Heart right ventricle (tissue), 16 donors: ENCODE measurements around the gene MUC4. TPM values are rescaled to one million over a fixed set of nuclear protein-coding genes. Genes with fewer than 3 reads are reported as not detected.
"Not testable (repeated sequence)": the region's sequence is repeated elsewhere in the genome, so short reads cannot be mapped to it uniquely, and the experiment has no call there.

Experiments
- ATAC-seq, 8 donors: fragments of 200-7000 bp; cut with Tn5 transposase; one replicate each; pipeline ENCODE4 v1.9.1; 2020; ENCODE audit warnings: mild to moderate bottlenecking in 8 of 8, moderate library complexity in 8 of 8, moderate number of reproducible peaks in 1 of 8
- DNase-seq, 2 donors: peaks; one replicate each; pipeline ENCODE4 v3.0.0-alpha.2; 2020
- H3K27ac ChIP-seq, 10 donors: fragments of 200-600 bp; sonication (generic) in 2 of 10; one replicate each; pipeline versions ENCODE4 v1.5.0 to v1.8.0; 2020 to 2022; ENCODE audit warnings: mild to moderate bottlenecking in 3 of 10
- H3K27me3 ChIP-seq, 7 donors: fragments of 200-600 bp; one replicate each; pipeline ENCODE4 v1.8.0; 2021 to 2022; ENCODE audit warnings: mild to moderate bottlenecking in 2 of 7
- H3K36me3 ChIP-seq, 9 donors: fragments of 200-600 bp; sonication (generic) in 1 of 9; one replicate each; pipeline versions ENCODE4 v1.5.0 to v1.8.0; 2020 to 2022; ENCODE audit warnings: mild to moderate bottlenecking in 2 of 9
- H3K4me1 ChIP-seq, 9 donors: fragments of 200-600 bp; sonication (generic) in 1 of 9; one replicate each; pipeline versions ENCODE4 v1.5.0 to v1.8.0; 2020 to 2022; ENCODE audit warnings: mild to moderate bottlenecking in 4 of 9
- H3K4me3 ChIP-seq, 10 donors: fragments of 200-600 bp; sonication (generic) in 2 of 10; one replicate each; pipeline versions ENCODE4 v1.5.0 to v1.8.0; 2020 to 2022; ENCODE audit warnings: mild to moderate bottlenecking in 7 of 10, moderate library complexity in 2 of 10
- H3K9me3 ChIP-seq, 11 donors: fragments of 200-600 bp in 10 of 11; sonication (generic) in 2 of 11; one replicate each; pipeline versions ENCODE4 v1.5.0 to v1.8.0; 2013 to 2022; ENCODE audit warnings: mild to moderate bottlenecking in 2 of 11, control low read depth in 1 of 11, moderate library complexity in 1 of 11
- CTCF ChIP-seq, 9 donors: fragments of 200-600 bp; sonication (generic) in 2 of 9; IDR thresholded peaks; one replicate each; pipeline versions ENCODE4 v1.5.0 to v1.8.0; 2021 to 2022; ENCODE audit warnings: antibody characterized with exemption in 9 of 9, mild to moderate bottlenecking in 5 of 9, moderate library complexity in 1 of 9
- WGBS, 2 donors: extraction: QIAGEN DNeasy Blood & Tissue Kit; methylation state at CpG; one replicate each; pipeline ENCODE4 v1.1.7; 2013; ENCODE audit warnings: inconsistent platforms in 1 of 2; 5-methylcytosine and 5-hydroxymethylcytosine counted together
- intact Hi-C, 10 donors: fragments of 100-400 bp; cut with DNase I; formaldehyde crosslinking; loops; one replicate each; pipeline versions ENCODE4 v1.11.1 to v1.14.2; 2022
- polyA plus RNA-seq, 2 donors: library from polyadenylated mRNA; stranded (reverse); fragments of 200-250 nt; gene quantifications; one replicate each; pipeline ENCODE4 v1.2.3, GENCODE V29; 2013
- total RNA-seq, 10 donors: library from RNA; stranded (reverse); fragmentation: NEBNext Ultra II Directional in 3 of 10; extraction: Animal tissue kit (Norgen Biotek cat#: 25700) in 3 of 10; gene quantifications; one replicate each; pipeline versions ENCODE4 v1.2.1 to v1.2.4, GENCODE V29; 2021 to 2023
- donor health status: Arrhythmogenic right ventricular cardiomyopathy.
- donor health status: ischemic (EF 13 %, LVEDD 7.1; RV severe dilation, severe dysfunction).
- donor health status: healthy with polysubstance abuse.
- donor health status: DM: no; HTN: yes; CAD: no.
- donor health status: DM: no; HTN: no; CAD: no.
- donor health status: ischemic (EF 25% LVEDD 6.9; RV normal size, moderate dysfunction).
- donor health status: ischemic (EF 25% LVEDD 5.7; RV mildly dilated, moderate dysfunction).
- donor health status: healthy.
- donor health status: DM: yes; HTN: yes; CAD: no.
- donor health status: Ischemic cardiomyopathy.
- donor health status: ischemic (EF 35%, LVEDD 5.7; RV mildly dilated, moderate dysfunction).
- donor health status: nonischemic (EF 11% LVEDD 7.7; RV severe dilation, severe dysfunction).
- donor health status: DM: yes; HTN: yes; CAD: no.
- donor health status: PGD.
- donor health status: ischemic (EF 29% LVEDD 5.4; RV normal size, mild dysfunction).
- donor health status: nonischemic (EF 23%, LVEDD 6.1; RV moderate dilation, normal function).

The MUC4 gene
- total and polyA plus RNA-seq, 12 donors = 0.01 TPM; not detected in 11

DNA sequence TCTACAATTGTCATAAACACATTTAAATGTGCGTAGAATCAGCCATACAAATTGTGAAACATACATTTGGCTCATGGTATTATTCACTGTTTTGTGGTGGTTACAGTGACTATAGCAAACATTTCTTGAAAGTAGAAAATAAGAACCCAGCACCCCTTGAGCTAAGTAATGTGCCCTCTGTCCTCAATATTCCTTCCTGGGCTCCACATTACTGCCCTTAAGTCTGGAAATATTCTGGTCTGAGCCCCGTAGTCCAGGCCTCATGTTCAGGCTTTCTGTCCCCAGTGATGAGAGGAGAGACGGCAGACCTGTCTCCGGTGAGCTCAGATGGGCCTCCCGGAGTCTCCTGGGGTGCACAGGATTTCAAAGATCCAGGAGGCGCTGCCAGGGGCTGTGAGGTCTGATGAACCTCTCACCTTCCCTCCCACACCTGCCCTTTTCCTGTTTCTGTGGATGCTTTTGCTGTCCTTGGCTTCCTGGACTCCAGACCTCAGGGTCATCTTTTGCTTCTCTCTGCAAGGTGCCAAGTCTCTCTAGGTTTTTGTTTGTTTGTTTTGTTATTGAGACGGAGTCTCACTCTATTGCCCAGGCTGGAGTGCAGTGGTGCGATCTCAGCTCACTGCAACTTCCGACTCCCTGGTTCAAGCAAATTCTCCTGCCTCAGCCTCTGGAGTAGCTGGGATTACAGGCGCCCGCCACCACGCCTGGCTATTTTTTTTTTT is 99.8 kb downstream of the MUC4 start:
- Histone ChIP-seq H3K4me3 (no peak overlapping the region), H3K9me3 (no peaks in the 10 kb centered on the region), H3K27ac (no peak overlapping the region), H3K36me3 (peaks cover 0 to 57% (median 37%) of the 10 kb centered on the region in 9 donors), H3K27me3 (no peaks in the 10 kb centered on the region), H3K4me1 (no peaks in the 10 kb centered on the region)
- TF ChIP-seq CTCF (IDR thresholded peaks at IDR 0.05) = no peak
- ATAC-seq = peak in 1 of 8 donors; percentile 16
- WGBS, 2 donors = 85 to 90% methylated on average over 12 of the region's 12 CpGs
- intact Hi-C loops = no loop called here
- DNase-seq = no peak

- WGBS, 2 donors = 51 to 65% methylated on average over 2 of the region's 2 CpGs
- intact Hi-C loops = not testable (repeated sequence)
These were observed 100.5 kb downstream of the MUC4 start for GRCh38 chr3:195711091-195711812.

DNA sequence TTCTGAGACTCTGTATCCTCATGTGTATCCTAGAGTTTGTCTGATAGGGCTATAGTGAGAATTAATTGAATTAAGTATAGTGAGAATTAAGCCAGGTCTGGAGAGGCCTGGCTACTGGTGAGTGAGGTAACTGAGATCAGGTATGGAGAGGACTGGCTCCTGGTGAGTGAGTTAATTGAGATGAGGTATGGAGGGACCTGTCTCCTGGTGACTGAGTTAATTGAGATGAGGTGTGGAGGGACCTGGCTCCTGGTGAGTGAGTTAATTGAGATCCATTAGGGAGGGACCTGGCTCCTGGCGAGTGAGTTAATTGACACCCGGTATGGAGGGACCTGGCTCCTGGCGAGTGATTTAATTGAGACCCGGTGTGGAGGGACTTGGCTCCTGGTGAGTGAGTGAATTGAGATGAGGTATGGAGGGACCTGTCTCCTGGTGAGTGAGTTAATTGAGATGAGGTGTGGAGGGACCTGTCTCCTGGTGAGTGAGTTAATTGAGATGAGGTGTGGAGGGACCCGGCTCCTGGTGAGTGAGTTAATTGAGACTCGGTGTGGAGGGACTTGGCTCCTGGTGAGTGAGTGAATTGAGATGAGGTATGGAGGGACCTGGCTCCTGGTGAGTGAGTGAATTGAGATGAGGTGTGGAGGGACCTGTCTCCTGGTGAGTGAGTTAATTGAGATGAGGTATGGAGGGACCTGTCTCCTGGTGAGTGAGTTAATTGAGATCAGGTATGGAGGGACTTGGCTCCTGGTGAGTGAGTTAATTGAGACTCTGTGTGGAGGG is 101.4 kb downstream of the MUC4 start:
- DNase-seq, ATAC-seq, H3K4me3 ChIP-seq, H3K4me1 ChIP-seq, H3K27ac ChIP-seq, intact Hi-C loops, H3K9me3 ChIP-seq, H3K27me3 ChIP-seq: not testable (repeated sequence)
- H3K36me3 ChIP-seq = peaks cover 0 to 48% (median 36%) of the 10 kb centered on the region in 9 donors
- 59 to 62% methylated on average over 6 of the region's 6 CpGs for WGBS, 2 donors

More at GRCh38 chr3:195711091-195711812, 100.5 kb downstream of the MUC4 start:
- peaks cover 0 to 57% (median 37%) of the 10 kb centered on the region in 9 donors for H3K36me3 ChIP-seq
- not testable (repeated sequence) for H3K27me3 ChIP-seq, H3K27ac ChIP-seq, H3K4me1 ChIP-seq, ATAC-seq, DNase-seq, H3K4me3 ChIP-seq, H3K9me3 ChIP-seq

DNA sequence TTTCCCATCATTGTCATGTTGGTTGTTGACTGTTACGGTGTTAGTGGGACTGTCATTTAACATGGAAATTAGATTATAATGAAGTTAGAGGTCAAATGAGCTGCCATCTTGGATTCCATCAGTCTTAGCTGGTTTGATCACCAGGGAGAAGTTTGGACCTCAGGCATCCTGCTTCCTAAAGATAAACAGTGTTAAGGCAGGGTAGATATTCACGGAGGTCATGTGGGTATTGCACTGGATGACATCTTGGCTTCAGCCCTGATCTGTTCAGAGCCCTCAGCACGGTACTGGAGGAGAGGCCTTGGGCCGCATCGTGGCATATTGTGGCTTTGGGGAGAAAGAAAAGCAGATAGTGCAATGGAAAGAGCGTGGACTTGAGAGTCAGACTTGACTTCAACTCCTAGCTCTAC is 102.0 kb downstream of the MUC4 start:
- no peak overlapping the region for H3K4me3 ChIP-seq
- intact Hi-C loops = loop anchor here in 1 of 10 donors (10.0 kb wide), 1 partner anchor 85 kb away; no protein-coding TSS in a partner anchor
- 96% methylated on average over 6 of the region's 6 CpGs for whole genome bisulfite sequencing, 2 donors
- H3K4me1 ChIP-seq = no peaks in the 10 kb centered on the region
- H3K36me3 ChIP-seq = peaks cover 0 to 42% (median 29%) of the 10 kb centered on the region in 9 donors
- no peak overlapping the region for H3K27ac ChIP-seq
- no peaks in the 10 kb centered on the region for H3K27me3 ChIP-seq
- DNase-seq = no peak
- TF ChIP-seq CTCF (IDR thresholded peaks at IDR 0.05) = no peak
- no peak for ATAC-seq
- H3K9me3 ChIP-seq = no peaks in the 10 kb centered on the region
